OCI-LY1 (cell line): ENCODE data around the gene LSAMP.

ENCODE experiments used
- EZH2 ChIP-seq: fragments of 200-600 bp; sonication (generic), shearing (Covaris generic); IDR thresholded peaks from 2 replicates; pipeline ENCODE4 v1.8.0; 2017; ENCODE audit warnings: borderline replicate concordance, mixed run types, mild to moderate bottlenecking, antibody characterized with exemption, low read length, moderate library complexity, mixed read lengths
- TF ChIP-seq, protein P1 (sequence below): fragments of 200-600 bp; sonication (generic), shearing (Covaris generic); IDR thresholded peaks from 2 replicates; pipeline ENCODE4 v1.5.1; 2017; ENCODE audit warnings: mild to moderate bottlenecking, antibody characterized with exemption, low read length, moderate library complexity, mixed read lengths

DNA sequence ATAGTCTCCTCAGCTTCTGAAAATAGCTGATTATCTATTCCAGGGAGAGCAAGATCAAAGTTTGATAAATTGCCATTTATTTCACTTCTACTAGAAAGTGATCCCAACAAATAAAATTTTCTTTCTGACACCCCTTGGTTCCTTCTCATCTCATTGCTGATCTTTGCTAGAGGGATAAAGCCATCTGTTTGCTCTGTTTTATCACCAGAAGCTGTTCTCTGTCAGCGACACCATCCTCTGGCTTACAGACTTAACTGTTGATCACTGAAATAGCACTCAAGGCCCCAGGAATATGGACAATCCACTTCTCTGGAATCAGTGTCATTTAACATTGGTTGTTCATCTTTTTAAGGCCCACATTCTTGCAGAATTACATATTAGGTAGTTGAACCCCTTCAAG, 219.0 kb downstream of the LSAMP start:
- no peak for TF ChIP-seq EZH2
- TF ChIP-seq, protein P1, sequence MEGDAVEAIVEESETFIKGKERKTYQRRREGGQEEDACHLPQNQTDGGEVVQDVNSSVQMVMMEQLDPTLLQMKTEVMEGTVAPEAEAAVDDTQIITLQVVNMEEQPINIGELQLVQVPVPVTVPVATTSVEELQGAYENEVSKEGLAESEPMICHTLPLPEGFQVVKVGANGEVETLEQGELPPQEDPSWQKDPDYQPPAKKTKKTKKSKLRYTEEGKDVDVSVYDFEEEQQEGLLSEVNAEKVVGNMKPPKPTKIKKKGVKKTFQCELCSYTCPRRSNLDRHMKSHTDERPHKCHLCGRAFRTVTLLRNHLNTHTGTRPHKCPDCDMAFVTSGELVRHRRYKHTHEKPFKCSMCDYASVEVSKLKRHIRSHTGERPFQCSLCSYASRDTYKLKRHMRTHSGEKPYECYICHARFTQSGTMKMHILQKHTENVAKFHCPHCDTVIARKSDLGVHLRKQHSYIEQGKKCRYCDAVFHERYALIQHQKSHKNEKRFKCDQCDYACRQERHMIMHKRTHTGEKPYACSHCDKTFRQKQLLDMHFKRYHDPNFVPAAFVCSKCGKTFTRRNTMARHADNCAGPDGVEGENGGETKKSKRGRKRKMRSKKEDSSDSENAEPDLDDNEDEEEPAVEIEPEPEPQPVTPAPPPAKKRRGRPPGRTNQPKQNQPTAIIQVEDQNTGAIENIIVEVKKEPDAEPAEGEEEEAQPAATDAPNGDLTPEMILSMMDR = no peak
